ENCODE measurements around the gene DHX30. TPM values are rescaled to one million over a fixed set of nuclear protein-coding genes. Genes with fewer than 3 reads are reported as not detected.

DHX30 gene
- total and polyA plus RNA-seq, 2 of the 8 experiments (the other 6 are each of a cell fraction or from before 2014, with no cell fraction given), result 82.4 to 97.9 TPM

- 0 out of 4 replicates have a peak, but pooled peaks of 1 of the 2 experiments have one; percentile 67 for TF ChIP-seq HDAC2 (IDR thresholded peaks at IDR 0.05; ENCODE audit: borderline replicate concordance in 1 of 2, low read depth in 2 of 2, low read length in 2 of 2)
- TF ChIP-seq RAD21 (IDR thresholded peaks at IDR 0.05 in 1 of 2, conservative IDR thresholded peaks at IDR 0.05 in 1 of 2; ENCODE audit: low read depth in 2 of 2, low read length in 2 of 2), result peak; percentile 23 to 53; a peak in 3 of 4 replicates
- 0 out of 2 replicates have a peak, but pooled peaks have one; percentile 25 for TF ChIP-seq GTF2F1 (IDR thresholded peaks at IDR 0.05; ENCODE audit: borderline replicate concordance, low read depth, low read length)
- TF ChIP-seq SP1 (IDR thresholded peaks at IDR 0.05; ENCODE audit: low read depth, low read length), result peak; percentile 39; the same call in 1 of the 2 replicates
- TF ChIP-seq CBX5 (IDR thresholded peaks at IDR 0.05; ENCODE audit: low read depth, low read length), result no peak
- TF ChIP-seq NRF1 (IDR thresholded peaks at IDR 0.05; ENCODE audit: low read depth, low read length), result no peak
- TF ChIP-seq RFX5 (IDR thresholded peaks at IDR 0.05; ENCODE audit: borderline replicate concordance, low read depth, low read length), result no peak
- TF ChIP-seq ZNF274 (IDR thresholded peaks at IDR 0.05; ENCODE audit: borderline replicate concordance, extremely low read depth, low read length), result no peak
Measured at GRCh38 chr3:47824541-47825473, 21.9 kb downstream of the DHX30 start (continued).
